Gastroesophageal sphincter (tissue), 3 donors: ENCODE data around the gene GJD4.

Source experiments
- CTCF ChIP-seq, 4 experiments: fragments of 200-600 bp in 2 of 4; fragments of 450-650 bp in 2 of 4; sonication (generic) in 1 of 4; IDR thresholded peaks; one replicate each; pipeline ENCODE4 v1.5.1; 2017 to 2019; ENCODE audit warnings: antibody characterized with exemption in 4 of 4, mild to moderate bottlenecking in 2 of 4, moderate library complexity in 2 of 4
- EP300 ChIP-seq: sonication (generic); formaldehyde crosslinking; IDR thresholded peaks from one replicate; pipeline ENCODE4 v1.6.1; 2017; ENCODE audit warnings: antibody characterized with exemption, mild to moderate bottlenecking
- POLR2A ChIP-seq, 2 donors: fragments of 450-650 bp; IDR thresholded peaks; one replicate each; pipeline ENCODE4 v1.6.1; 2017; ENCODE audit warnings: antibody characterized with exemption in 2 of 2, mild to moderate bottlenecking in 2 of 2, moderate library complexity in 1 of 2
- POLR2AphosphoS5 ChIP-seq: sonication (generic); formaldehyde crosslinking; IDR thresholded peaks from one replicate; pipeline ENCODE4 v1.6.1; 2017; ENCODE audit warnings: antibody characterized with exemption

GRCh38 chr10:35606430-35606829 is 1.3 kb downstream of the GJD4 start:
- TF ChIP-seq CTCF (IDR thresholded peaks at IDR 0.05) (no peak), POLR2AphosphoS5 (no peak), POLR2A (IDR thresholded peaks at IDR 0.05) (no peak), EP300 (no peak)
